H1 (cell line): Measurements from ENCODE around the gene DNAI2. TPM values are rescaled to one million over a fixed set of nuclear protein-coding genes. Genes with fewer than 3 reads are reported as not detected.

Source experiments
- CTCF ChIA-PET: fragments of 300-600 bp; sonication (Branson Sonifier 250); formaldehyde crosslinking; loops from one replicate; lab custom pipeline; 2021; ENCODE audit not compliant: partially characterized antibody; lab: Charles Lee
- POLR2A ChIA-PET: fragments of 300-600 bp; sonication (Branson Sonifier 250); formaldehyde crosslinking; loops from one replicate; lab custom pipeline; 2021; ENCODE audit warnings: inconsistent platforms; ENCODE audit not compliant: partially characterized antibody; lab: Charles Lee
- DNase-seq, 2 experiments: peaks; one replicate each; pipeline versions ENCODE4 v3.0.0 to v3.0.0-alpha.2; 2010 to 2022; ENCODE audit warnings: low spot score in 2 of 2, low read depth in 1 of 2, mixed read lengths in 1 of 2
- FAIRE-seq: peaks from 2 replicates; lab custom pipeline; 2011; peaks lifted over from hg19 to GRCh38; lab: Jason Lieb, UNC
- H2AFZ ChIP-seq: 2 replicates; pipeline ENCODE4 v1.8.1; 2012; ENCODE audit warnings: low read length, inconsistent platforms
- H2AK5ac ChIP-seq: 2 replicates; pipeline ENCODE4 v1.6.1; 2013; ENCODE audit warnings: low read depth, low read length
- H2BK120ac ChIP-seq: replicated peaks from 2 replicates; pipeline ENCODE3; 2013; ENCODE audit warnings: low read depth, low read length, inconsistent platforms
- H2BK12ac ChIP-seq: 2 replicates; pipeline ENCODE4 v1.6.1; 2013; ENCODE audit warnings: low read depth, low read length
- H2BK15ac ChIP-seq: 2 replicates; pipeline ENCODE4 v1.6.1; 2013; ENCODE audit warnings: low read length
- H2BK20ac ChIP-seq: 2 replicates; pipeline ENCODE4 v1.6.1; 2013; ENCODE audit warnings: low read length
- H2BK5ac ChIP-seq: 2 replicates; pipeline ENCODE4 v1.6.1; 2013; ENCODE audit warnings: low read depth, low read length
- H3K14ac ChIP-seq: 2 replicates; pipeline ENCODE4 v1.6.1; 2013; ENCODE audit warnings: inconsistent platforms; ENCODE audit not compliant: insufficient read length
- H3K18ac ChIP-seq: 2 replicates; pipeline ENCODE4 v1.6.1; 2013; ENCODE audit warnings: low read length; ENCODE audit errors: extremely low read depth
- H3K23ac ChIP-seq: 2 replicates; pipeline ENCODE4 v1.6.1; 2013; ENCODE audit warnings: inconsistent platforms; ENCODE audit not compliant: insufficient read length
- H3K23me2 ChIP-seq: 2 replicates; pipeline ENCODE4 v1.6.1; 2013; ENCODE audit warnings: low read depth, low read length
- H3K27ac ChIP-seq: 2 replicates; pipeline ENCODE4 v1.6.1; 2011; ENCODE audit warnings: low read depth, low read length, inconsistent platforms
- H3K27me3 ChIP-seq, 4 experiments: replicated peaks in 1 of 4; 1 replicate in 1 of 4; 2 replicates in 3 of 4; pipeline versions ENCODE4 v1.6.1 to v1.8.1; 2011 to 2013; ENCODE audit warnings: low read length in 3 of 4, mild to moderate bottlenecking in 3 of 4, inconsistent platforms in 2 of 4, mixed read lengths in 2 of 4, moderate library complexity in 1 of 4; ENCODE audit not compliant: control insufficient read depth in 3 of 4, insufficient read depth in 3 of 4; ENCODE audit errors: extremely low read depth in 1 of 4
- H3K36me3 ChIP-seq, 4 experiments: 2 replicates each; pipeline versions ENCODE4 v1.6.1 to v1.8.1; 2011 to 2013; ENCODE audit warnings: mild to moderate bottlenecking in 4 of 4, low read length in 3 of 4, moderate library complexity in 2 of 4, control low read depth in 1 of 4, inconsistent platforms in 1 of 4; ENCODE audit not compliant: insufficient read depth in 4 of 4, control insufficient read depth in 2 of 4
- H3K4ac ChIP-seq: replicated peaks from 2 replicates; pipeline ENCODE3; 2013; ENCODE audit warnings: low read length, low read depth, mixed read lengths, inconsistent platforms; ENCODE audit not compliant: insufficient read length
- H3K4me1 ChIP-seq, 4 experiments: replicated peaks in 1 of 4; 1 replicate in 1 of 4; 2 replicates in 3 of 4; pipeline versions ENCODE4 v1.6.1 to v1.8.1; 2011 to 2013; ENCODE audit warnings: low read length in 3 of 4, inconsistent platforms in 2 of 4, mixed read lengths in 1 of 4; ENCODE audit not compliant: insufficient read depth in 4 of 4, control insufficient read depth in 3 of 4
- H3K4me2 ChIP-seq, 2 experiments: 2 replicates each; pipeline versions ENCODE4 v1.6.1 to v1.8.1; 2011 to 2013; ENCODE audit warnings: low read depth in 2 of 2, low read length in 2 of 2, control low read depth in 1 of 2, inconsistent platforms in 1 of 2, mild to moderate bottlenecking in 1 of 2; ENCODE audit not compliant: insufficient read depth in 1 of 2
- H3K4me3 ChIP-seq, 4 experiments: fragments of 200-600, 300-600 bp in 1 of 4; sonication (generic), shearing (Covaris generic), sonication (Bioruptor Twin) in 1 of 4; 2 replicates each; pipeline versions ENCODE4 v1.5.1 to v1.8.1; 2011 to 2016; ENCODE audit warnings: low read length in 4 of 4, low read depth in 3 of 4, control low read depth in 2 of 4, inconsistent platforms in 2 of 4, mild to moderate bottlenecking in 2 of 4, mixed read lengths in 1 of 4, moderate library complexity in 1 of 4; ENCODE audit not compliant: insufficient read depth in 2 of 4; ENCODE audit errors: extremely low read depth in 1 of 4
- H3K56ac ChIP-seq: replicated peaks from 2 replicates; pipeline ENCODE3; 2013; ENCODE audit warnings: low read depth, mild to moderate bottlenecking, mixed read lengths, low read length, inconsistent platforms; ENCODE audit not compliant: insufficient read length
- H3K79me1 ChIP-seq: 2 replicates; pipeline ENCODE4 v1.6.1; 2013; ENCODE audit warnings: low read depth, low read length, control low read depth
- H3K79me2 ChIP-seq, 2 experiments: 2 replicates each; pipeline versions ENCODE4 v1.6.1 to v1.8.1; 2012 to 2013; ENCODE audit warnings: low read length in 2 of 2, mild to moderate bottlenecking in 2 of 2, inconsistent platforms in 1 of 2; ENCODE audit not compliant: insufficient read depth in 2 of 2, control insufficient read depth in 1 of 2
- H3K9ac ChIP-seq, 4 experiments: replicated peaks in 1 of 4; 1 replicate in 1 of 4; 2 replicates in 3 of 4; pipeline versions ENCODE4 v1.6.1 to v1.8.1; 2011 to 2013; ENCODE audit warnings: low read depth in 3 of 4, low read length in 3 of 4, control low read depth in 2 of 4, mild to moderate bottlenecking in 2 of 4, moderate library complexity in 2 of 4, inconsistent platforms in 1 of 4; ENCODE audit errors: extremely low read depth in 1 of 4
- H3K9me3 ChIP-seq, 2 experiments: 2 replicates each; pipeline versions ENCODE4 v1.6.1 to v1.8.1; 2012 to 2013; ENCODE audit warnings: mild to moderate bottlenecking in 2 of 2, moderate library complexity in 2 of 2, control low read depth in 1 of 2, inconsistent platforms in 1 of 2, low read depth in 1 of 2, low read length in 1 of 2, mixed read lengths in 1 of 2; ENCODE audit not compliant: insufficient read depth in 2 of 2
- H4K20me1 ChIP-seq, 2 experiments: replicated peaks in 1 of 2; 2 replicates each; pipeline versions ENCODE3 to v1.8.1; 2011 to 2013; ENCODE audit warnings: inconsistent platforms in 2 of 2, low read length in 2 of 2, mild to moderate bottlenecking in 1 of 2; ENCODE audit not compliant: insufficient read depth in 2 of 2, control insufficient read depth in 1 of 2
- H4K5ac ChIP-seq: 2 replicates; pipeline ENCODE4 v1.6.1; 2013; ENCODE audit warnings: low read length, low read depth, mixed read lengths, inconsistent platforms; ENCODE audit not compliant: insufficient read length
- H4K8ac ChIP-seq: 2 replicates; pipeline ENCODE4 v1.8.0; 2013; ENCODE audit warnings: mild to moderate bottlenecking, moderate library complexity, low read length, inconsistent platforms; ENCODE audit not compliant: insufficient read depth; ENCODE audit errors: extremely low read depth
- H4K91ac ChIP-seq: replicated peaks from 2 replicates; pipeline ENCODE3; 2013; ENCODE audit warnings: low read length, mixed read lengths, inconsistent platforms; ENCODE audit not compliant: insufficient read length
- CTCF ChIP-seq, 3 experiments: IDR thresholded peaks; 1 replicate in 2 of 3; 2 replicates in 1 of 3; pipeline versions ENCODE4 v1.5.1 to v1.6.1; 2011; ENCODE audit warnings: low read length in 3 of 3, mild to moderate bottlenecking in 3 of 3, inconsistent platforms in 2 of 3, low read depth in 1 of 3, moderate library complexity in 1 of 3; ENCODE audit not compliant: insufficient read depth in 1 of 3; ENCODE audit errors: control extremely low read depth in 1 of 3
- GABPA ChIP-seq: IDR thresholded peaks from 2 replicates; pipeline ENCODE4 v1.6.1; 2011; ENCODE audit warnings: mild to moderate bottlenecking, low read length, moderate library complexity, borderline replicate concordance; ENCODE audit not compliant: insufficient read depth
- RAD21 ChIP-seq, 2 experiments: IDR thresholded peaks in 1 of 2; conservative IDR thresholded peaks in 1 of 2; 2 replicates each; pipeline ENCODE4 v1.6.1; 2011; ENCODE audit warnings: low read depth in 2 of 2, low read length in 2 of 2, improper control_type of control experiment in 1 of 2, inconsistent platforms in 1 of 2, mild to moderate bottlenecking in 1 of 2, moderate library complexity in 1 of 2
- RXRA ChIP-seq: IDR thresholded peaks from 2 replicates; pipeline ENCODE4 v1.6.1; 2011; ENCODE audit warnings: low read depth, mild to moderate bottlenecking, low read length, moderate library complexity; ENCODE audit not compliant: insufficient read depth
- SIX5 ChIP-seq: IDR thresholded peaks from 2 replicates; pipeline ENCODE4 v1.6.1; 2011; ENCODE audit warnings: mild to moderate bottlenecking, low read depth, low read length
- WGBS, 2 experiments: shearing (Covaris generic) in 1 of 2; methylation state at CpG; one replicate each; pipeline versions ENCODE4 v1.1.6 to v1.1.7; 2013 to 2015; ENCODE audit warnings: low lambda C conversion rate in 2 of 2, mixed read lengths in 2 of 2, inconsistent platforms in 1 of 2, low coverage in 1 of 2, missing lambda C conversion rate in 1 of 2; ENCODE audit not compliant: insufficient replicate concordance in 2 of 2, insufficient coverage in 1 of 2, insufficient read length in 1 of 2; ENCODE audit errors: extremely low coverage in 1 of 2, missing lambda C conversion rate in 1 of 2; 5-methylcytosine and 5-hydroxymethylcytosine counted together
- polyA plus RNA-seq, 7 experiments: library from polyadenylated mRNA; depleted of rRNA in 3 of 7; stranded (reverse) in 5 of 7; unstranded in 2 of 7; fragments of >200 nt in 5 of 7; fragments of 200-250 nt in 2 of 7; gene quantifications; 1 replicate in 5 of 7; 2 replicates in 1 of 7; 4 replicates in 1 of 7; pipeline versions ENCODE4 v1.2.1 to v1.2.3, GENCODE V29; 2011 to 2013; ENCODE audit warnings: missing spikeins in 2 of 7, mixed read lengths in 2 of 7
- total RNA-seq: library from RNA; stranded (reverse); fragmentation: NEBNext Ultra II Directional; extraction: Animal tissue kit (Norgen Biotek cat#: 25700); gene quantifications from 2 replicates; pipeline ENCODE4 v1.2.1, GENCODE V29; 2021

Gene DNAI2
- total and polyA plus RNA-seq, 2 of the 8 experiments (the other 6 are each of a cell fraction or from before 2014, with no cell fraction given): 0.08 to 0.15 TPM

GRCh38 chr17:74241431-74241830 is 32.6 kb upstream of the DNAI2 start:
- H2AFZ ChIP-seq: no peak overlapping the region
- no peak for TF ChIP-seq GABPA
- TF ChIP-seq RAD21 (IDR thresholded peaks at IDR 0.05 in 1 of 2, conservative IDR thresholded peaks at IDR 0.05 in 1 of 2; ENCODE audit: low read depth in 2 of 2, low read length in 2 of 2): no peak
- TF ChIP-seq RXRA: no peak
- no peak for TF ChIP-seq SIX5
- no peak for TF ChIP-seq CTCF (IDR thresholded peaks at IDR 0.05; ENCODE audit: control extremely low read depth in 1 of 3, insufficient read depth in 1 of 3, low read depth in 1 of 3, low read length in 3 of 3)
- no peaks in the 10 kb centered on the region for H3K27me3 ChIP-seq
- no peak overlapping the region for H3K27ac ChIP-seq
- H3K4me1 ChIP-seq: peaks cover 11 to 27% (median 17%) of the 10 kb centered on the region in 4 experiments
- no peak overlapping the region for H3K14ac ChIP-seq
- H2BK12ac ChIP-seq: 0 out of 2 replicates have a peak overlapping the region, but pooled peaks have one; percentile 17
- 87% methylated on average over 10 of the region's 10 CpGs; no CpG with 5 or more reads in 1 of the 2 experiments for WGBS, 2 experiments
- H2AK5ac ChIP-seq: no peak overlapping the region
- H3K79me2 ChIP-seq: no peaks in the 10 kb centered on the region
- no peak overlapping the region for H3K18ac ChIP-seq
- no peak for DNase-seq
- no peak overlapping the region for H3K4me2 ChIP-seq
- H3K56ac ChIP-seq: no peak overlapping the region
- no peak for FAIRE-seq
- H4K8ac ChIP-seq: no peak overlapping the region
- no peak overlapping the region for H2BK20ac ChIP-seq
- ChIA-PET CTCF (interaction anchor here (0.8 to 2.6 kb wide), 7 partner anchors 9 to 531 kb away, joined by 3 to 7 read pairs (median 4); no protein-coding TSS in a partner anchor), POLR2A (interaction anchor here (1.2 to 8.2 kb wide), 3 partner anchors 30 to 38 kb away, joined by 3 to 61 read pairs (median 4); partner anchors contain the start of genes RPL38 and TTYH2)
- H2BK120ac ChIP-seq: no peak overlapping the region
- no peak overlapping the region for H3K4me3 ChIP-seq
- H3K4ac ChIP-seq: no peak overlapping the region
- no peak overlapping the region for H2BK15ac ChIP-seq
- no peak overlapping the region for H4K5ac ChIP-seq
- no peaks in the 10 kb centered on the region for H4K20me1 ChIP-seq
- H3K9ac ChIP-seq: no peak overlapping the region
- H3K9me3 ChIP-seq: no peaks in the 10 kb centered on the region
- no peaks in the 10 kb centered on the region for H3K36me3 ChIP-seq
- no peak overlapping the region for H4K91ac ChIP-seq
- no peak overlapping the region for H3K23ac ChIP-seq
- no peaks in the 10 kb centered on the region for H3K79me1 ChIP-seq
- H3K23me2 ChIP-seq: no peaks in the 10 kb centered on the region
- no peak overlapping the region for H2BK5ac ChIP-seq
